Measurements from ENCODE around the gene ZNF846.

Gene ZNF846

DNA sequence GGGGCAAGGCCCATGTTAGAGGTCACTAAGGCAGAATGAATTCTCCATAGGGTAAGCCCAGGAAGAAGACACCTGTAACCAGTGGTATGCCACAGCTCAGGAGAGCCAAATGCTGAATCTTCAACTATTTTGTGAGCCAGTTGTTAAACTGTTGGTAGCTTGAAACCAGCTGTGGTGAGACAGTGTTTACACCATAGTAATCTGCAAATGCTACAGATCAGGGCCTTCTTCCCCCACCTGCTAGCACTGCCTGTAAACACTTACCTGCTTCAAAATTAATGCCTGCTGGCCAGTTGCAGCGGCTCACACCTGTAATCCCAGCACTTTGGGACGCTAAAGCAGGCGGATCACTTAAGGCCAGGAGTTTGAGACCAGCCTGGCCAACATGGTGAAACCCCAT, 38.3 kb upstream of the ZNF846 start:
- TF ChIP-seq FOXP2 (optimal IDR thresholded peaks at IDR 0.05; ENCODE audit: borderline replicate concordance, extremely low read depth, extremely low read length, insufficient read depth) (no peak), SIN3A (IDR thresholded peaks at IDR 0.05; ENCODE audit: borderline replicate concordance, insufficient read depth, low read length) (no peak), TAF1 (IDR thresholded peaks at IDR 0.05; ENCODE audit: borderline replicate concordance, insufficient read depth, low read length) (no peak), POLR2AphosphoS5 (IDR thresholded peaks at IDR 0.05; ENCODE audit: low read depth, low read length) (no peak), REST (IDR thresholded peaks at IDR 0.05; ENCODE audit: insufficient read depth in 1 of 2, low read depth in 2 of 2, low read length in 2 of 2) (no peak)

DNA sequence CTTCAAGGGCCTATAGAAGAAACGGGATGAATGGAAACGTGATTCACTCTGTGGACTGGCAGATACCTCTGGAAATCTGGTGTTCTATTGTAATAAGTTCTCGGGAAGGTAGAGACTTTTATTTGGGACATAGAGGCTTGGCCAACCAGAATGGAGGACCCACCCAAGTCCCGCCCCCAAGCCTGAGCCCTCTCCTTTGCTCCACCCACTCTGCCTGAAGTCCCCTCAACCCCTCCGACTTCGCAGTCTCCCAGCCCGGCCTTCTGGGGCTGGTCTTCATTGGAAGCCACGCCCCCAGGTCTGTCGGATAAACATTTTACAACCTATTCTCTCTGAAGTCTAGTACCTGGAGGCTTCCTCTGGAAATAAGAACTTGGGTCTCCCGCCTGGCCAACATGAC, 33.4 kb upstream of the ZNF846 start:
- TF ChIP-seq REST (IDR thresholded peaks at IDR 0.05; ENCODE audit: insufficient read depth in 1 of 2, low read depth in 2 of 2, low read length in 2 of 2) (no peak), TAF1 (IDR thresholded peaks at IDR 0.05; ENCODE audit: borderline replicate concordance, insufficient read depth, low read length) (no peak), FOXP2 (optimal IDR thresholded peaks at IDR 0.05; ENCODE audit: borderline replicate concordance, extremely low read depth, extremely low read length, insufficient read depth) (no peak)

DNA sequence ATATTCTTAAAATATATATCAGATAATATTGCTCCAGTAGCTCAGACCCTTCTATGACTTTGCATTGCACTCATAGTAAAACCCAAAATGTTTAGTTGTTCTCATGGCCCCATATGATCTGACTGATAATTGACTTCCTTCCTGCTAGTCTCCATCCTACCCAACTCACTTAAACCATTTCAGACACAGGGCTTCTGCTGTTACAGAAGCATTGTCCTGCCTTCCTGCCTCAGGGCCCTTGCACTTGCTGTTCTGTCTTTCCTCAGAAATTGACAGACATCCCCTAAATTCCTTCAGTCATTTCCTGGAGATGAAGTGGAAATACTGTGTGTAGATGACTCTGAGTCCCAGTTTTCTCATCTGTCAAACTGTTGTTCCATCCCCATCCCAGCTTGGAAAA, 30.6 kb upstream of the ZNF846 start:
- TF ChIP-seq POLR2AphosphoS5 (IDR thresholded peaks at IDR 0.05; ENCODE audit: low read depth, low read length) (no peak), FOXP2 (optimal IDR thresholded peaks at IDR 0.05; ENCODE audit: borderline replicate concordance, extremely low read depth, extremely low read length, insufficient read depth) (no peak), SIN3A (IDR thresholded peaks at IDR 0.05; ENCODE audit: borderline replicate concordance, insufficient read depth, low read length) (no peak), TAF1 (IDR thresholded peaks at IDR 0.05; ENCODE audit: borderline replicate concordance, insufficient read depth, low read length) (no peak), REST (IDR thresholded peaks at IDR 0.05; ENCODE audit: insufficient read depth in 1 of 2, low read depth in 2 of 2, low read length in 2 of 2) (no peak)

DNA sequence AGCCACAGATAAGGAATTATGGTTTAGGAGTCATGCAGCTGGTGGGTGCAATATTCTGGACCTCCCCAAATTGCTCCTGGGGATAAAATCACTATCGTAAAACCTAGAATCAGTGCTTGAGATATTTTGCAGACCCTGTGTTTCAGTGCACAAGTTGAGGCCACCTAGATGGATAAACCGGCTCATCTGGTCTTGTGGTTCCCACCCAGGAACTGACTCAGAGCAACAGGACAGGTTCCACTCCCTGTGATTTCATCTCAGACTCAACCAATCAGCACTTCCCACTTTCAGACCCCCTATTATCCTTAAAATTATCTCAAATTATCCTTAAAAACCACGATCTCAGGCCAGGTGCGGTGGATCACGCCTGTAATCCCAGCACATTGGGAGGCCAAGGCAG, 29.3 kb upstream of the ZNF846 start:
- TF ChIP-seq FOXP2 (optimal IDR thresholded peaks at IDR 0.05; ENCODE audit: borderline replicate concordance, extremely low read depth, extremely low read length, insufficient read depth), result no peak
- no peak for TF ChIP-seq REST (IDR thresholded peaks at IDR 0.05; ENCODE audit: insufficient read depth in 1 of 2, low read depth in 2 of 2, low read length in 2 of 2)
- no peak for TF ChIP-seq POLR2AphosphoS5 (IDR thresholded peaks at IDR 0.05; ENCODE audit: low read depth, low read length)

DNA sequence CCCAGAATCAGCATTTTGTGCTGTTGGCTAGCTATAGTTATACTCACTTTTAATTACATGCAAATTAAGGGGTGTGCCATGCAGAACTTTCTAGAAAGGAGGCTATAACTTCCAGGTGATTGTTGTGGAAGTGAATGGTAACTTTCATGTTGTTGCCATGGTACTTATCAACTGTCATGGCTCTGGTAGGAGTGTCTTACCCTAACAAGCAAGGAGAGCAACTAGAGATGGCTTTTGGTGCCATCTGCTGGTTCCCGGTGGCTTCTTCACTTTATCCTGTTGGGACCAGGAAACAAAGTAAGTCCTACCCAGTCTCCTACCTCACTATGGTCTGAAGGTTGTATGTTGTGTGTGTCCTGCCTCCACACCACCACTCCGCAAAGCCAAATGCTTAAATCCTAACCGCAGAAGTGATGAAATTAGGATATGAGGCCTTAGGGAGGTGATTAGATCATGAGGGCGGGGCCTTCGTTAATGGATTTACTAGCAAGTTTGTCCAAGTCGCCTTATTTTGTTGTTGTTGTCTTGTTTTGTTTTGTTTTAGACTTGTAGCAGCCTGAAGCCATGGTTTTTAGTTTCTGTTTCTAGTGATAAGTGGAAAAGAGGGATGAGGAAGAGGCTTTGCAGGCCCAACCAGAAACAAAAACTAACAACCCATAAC, 27.7 kb upstream of the ZNF846 start:
- TF ChIP-seq SIN3A (IDR thresholded peaks at IDR 0.05; ENCODE audit: borderline replicate concordance, insufficient read depth, low read length), result no peak

Data from PFSK-1 (cell line).